GM18502 (cell line): ENCODE results near the gene CFAP97D2.
"Not testable (repeated sequence)": the region's sequence is repeated elsewhere in the genome, so short reads cannot be mapped to it uniquely, and the experiment has no call there.

ENCODE experiments used
- ATAC-seq: cut with Tn5 transposase; IDR thresholded peaks from one replicate; pipeline ENCODE4 v1.9.1; 2021; ENCODE audit warnings: mild to moderate bottlenecking; ENCODE audit not compliant: unreplicated experiment, poor library complexity

CFAP97D2 gene

DNA sequence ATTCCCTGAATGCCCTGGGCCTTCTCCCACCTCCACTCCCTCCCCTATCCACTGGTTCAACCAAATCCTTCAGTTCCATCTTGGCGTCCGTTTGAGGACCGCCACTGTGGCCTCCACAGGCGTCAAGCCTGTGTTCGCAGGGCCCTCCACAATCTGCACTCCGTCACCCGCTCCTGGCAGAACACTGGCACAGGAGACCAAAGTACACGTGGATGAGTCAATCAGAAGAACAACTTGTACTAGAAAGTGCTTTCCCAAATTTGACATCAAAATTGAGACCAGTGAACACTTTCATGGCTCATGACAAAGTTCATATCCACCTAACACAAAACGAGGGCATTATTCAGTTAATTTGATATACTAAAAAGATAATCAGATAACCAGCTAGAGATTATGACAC, 49.1 kb downstream of the CFAP97D2 start:
- ATAC-seq: no peak

- no peak for ATAC-seq
Observed at GRCh38 chr13:114229506-114229905, 50.4 kb downstream of the CFAP97D2 start.

- ATAC-seq: no peak
Observed at GRCh38 chr13:114230117-114230516, 51.1 kb downstream of the CFAP97D2 start.

DNA sequence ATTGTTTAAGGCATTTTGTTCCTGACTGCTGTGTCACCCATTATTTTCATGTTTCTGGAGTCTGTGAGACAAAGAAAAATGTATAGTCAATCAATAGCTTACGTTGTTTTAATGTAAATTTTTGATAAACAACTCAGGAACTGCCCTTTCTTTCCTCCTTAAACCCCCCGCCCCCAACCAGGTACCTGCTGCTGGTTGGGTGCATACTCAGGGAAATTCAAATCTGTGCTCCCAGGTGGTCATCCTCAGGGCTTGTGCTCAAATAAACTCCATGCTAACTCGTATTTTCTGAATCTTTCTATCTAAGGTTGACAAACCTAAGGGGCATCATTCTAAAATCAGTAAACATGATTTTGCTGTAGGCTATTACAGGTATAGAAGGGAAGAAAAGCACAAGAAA, 51.5 kb downstream of the CFAP97D2 start:
- ATAC-seq: no peak

- ATAC-seq: no peak
Observed at GRCh38 chr13:114231886-114232285, 52.8 kb downstream of the CFAP97D2 start.

DNA sequence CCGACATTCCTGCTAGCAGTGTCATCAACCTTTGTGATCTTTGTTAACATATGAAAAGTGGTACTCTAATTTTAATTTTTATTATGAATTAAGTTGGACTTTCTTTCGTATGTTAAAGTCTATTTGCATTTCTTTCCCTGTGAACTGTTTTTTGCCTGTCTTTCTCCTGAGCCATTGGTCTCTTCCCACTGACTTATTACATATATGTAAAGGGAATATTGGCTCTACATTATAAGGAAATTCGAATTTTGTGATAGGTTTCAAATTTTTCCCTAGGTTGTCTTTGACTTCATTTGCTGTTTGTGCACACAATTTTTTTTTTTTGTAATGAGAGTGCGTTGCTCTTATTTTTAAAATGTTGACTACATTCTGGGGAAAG, 55.2 kb downstream of the CFAP97D2 start:
- ATAC-seq: no peak

DNA sequence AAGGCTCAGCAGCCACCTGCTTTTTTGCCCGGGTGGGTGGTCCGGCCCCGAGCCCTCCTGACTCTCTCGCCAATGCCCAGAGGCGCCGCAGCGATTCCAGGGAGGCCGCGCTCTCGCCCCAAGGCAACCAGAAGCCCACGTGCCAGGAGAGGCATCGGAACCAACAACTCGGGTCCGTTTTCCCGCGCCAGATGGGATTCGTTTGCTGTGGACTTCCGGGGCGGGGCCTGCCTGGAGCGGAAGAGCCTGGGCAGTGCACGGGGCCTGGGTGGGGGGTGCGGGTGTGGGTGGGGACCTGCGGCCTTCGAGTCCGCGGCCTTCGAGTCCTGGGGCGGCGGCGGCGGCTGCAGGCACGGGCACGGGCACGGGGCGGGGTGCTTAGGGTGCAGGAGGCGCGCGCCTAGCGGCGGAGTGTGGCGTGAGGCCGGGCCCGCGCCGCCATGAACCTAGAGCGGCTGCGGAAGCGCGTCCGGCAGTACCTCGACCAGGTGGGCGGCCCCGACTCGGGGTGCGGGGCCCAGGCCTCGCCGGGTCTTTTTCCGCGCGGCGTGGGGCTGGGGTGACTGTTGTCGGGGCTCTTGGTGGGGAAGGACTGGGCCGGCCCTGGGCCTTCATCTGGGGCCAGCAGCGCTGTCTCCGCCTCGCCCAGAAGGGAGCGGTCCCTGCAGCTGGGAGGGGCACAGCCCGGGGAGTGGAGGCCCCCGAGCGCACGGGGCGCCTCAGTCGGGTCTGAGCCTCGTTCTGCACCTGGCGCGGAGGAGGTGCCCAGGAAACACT, 55.8 kb downstream of the CFAP97D2 start, which contains the start of gene CDC16:
Gene CDC16, plus strand, starts transcription at position 253 of the 777 bp plus-strand sequence. Its CDS starts 188 bp downstream, at position 441.
- ATAC-seq: peak; percentile 87

DNA sequence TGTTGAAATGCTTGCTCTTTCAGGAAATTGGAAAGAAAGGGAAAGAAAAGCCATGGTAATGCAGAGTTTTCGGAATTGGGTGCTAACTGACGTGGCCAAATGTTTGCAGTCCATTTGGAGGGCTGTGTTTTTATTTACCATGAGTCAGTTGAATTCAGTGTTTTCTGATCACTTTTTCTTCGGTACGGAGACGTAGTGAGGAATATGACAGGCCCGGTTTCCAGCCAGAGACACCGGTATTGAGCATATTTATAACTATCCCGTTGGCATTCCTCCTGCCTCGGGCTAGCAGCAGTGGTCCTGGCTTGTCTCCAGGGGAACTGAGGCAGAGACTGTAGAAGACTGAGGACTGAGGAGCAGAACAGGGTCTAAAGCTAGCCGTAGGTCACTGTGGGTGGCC, 56.6 kb downstream of the CFAP97D2 start:
- ATAC-seq: no peak

GRCh38 chr13:114236227-114236626, 57.2 kb downstream of the CFAP97D2 start:
- ATAC-seq: no peak

DNA sequence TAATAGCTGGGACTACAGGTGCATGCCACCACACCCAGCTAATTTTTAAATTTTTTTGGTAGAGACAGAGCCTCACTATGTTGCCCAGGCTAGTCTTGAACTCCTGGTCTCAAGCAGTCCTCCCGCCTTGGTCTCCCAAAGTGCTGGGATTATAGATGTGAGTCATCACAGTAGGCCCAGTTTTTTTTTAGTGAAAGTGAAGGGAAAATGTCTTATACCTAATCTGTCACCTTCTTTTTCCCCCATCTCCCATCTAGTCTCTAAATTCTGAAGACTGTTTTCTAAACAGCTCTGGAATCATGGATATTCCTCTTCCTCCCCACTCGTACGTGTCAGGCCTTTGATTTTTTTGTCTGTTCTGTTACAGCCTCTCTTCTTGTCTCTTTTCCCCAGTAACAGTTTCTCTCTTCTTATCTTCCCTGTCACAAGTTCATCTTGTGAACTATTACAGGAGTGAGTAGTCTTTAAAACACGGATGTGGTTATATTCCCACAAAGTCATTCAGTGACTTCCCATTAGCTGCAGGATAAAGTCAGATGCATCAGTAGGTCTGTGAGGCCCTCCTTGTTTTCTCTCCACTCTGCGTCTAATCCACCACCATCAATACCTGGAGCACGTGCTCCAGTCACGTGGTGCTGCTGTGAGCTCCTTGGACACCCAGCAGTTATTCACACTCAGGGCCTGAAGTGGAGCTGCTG, 58.5 kb downstream of the CFAP97D2 start:
- ATAC-seq: no peak

GRCh38 chr13:114241918-114242317, 62.9 kb downstream of the CFAP97D2 start:
- no peak for ATAC-seq

- no peak for ATAC-seq
Observed at GRCh38 chr13:114243971-114244370, 64.9 kb downstream of the CFAP97D2 start.

DNA sequence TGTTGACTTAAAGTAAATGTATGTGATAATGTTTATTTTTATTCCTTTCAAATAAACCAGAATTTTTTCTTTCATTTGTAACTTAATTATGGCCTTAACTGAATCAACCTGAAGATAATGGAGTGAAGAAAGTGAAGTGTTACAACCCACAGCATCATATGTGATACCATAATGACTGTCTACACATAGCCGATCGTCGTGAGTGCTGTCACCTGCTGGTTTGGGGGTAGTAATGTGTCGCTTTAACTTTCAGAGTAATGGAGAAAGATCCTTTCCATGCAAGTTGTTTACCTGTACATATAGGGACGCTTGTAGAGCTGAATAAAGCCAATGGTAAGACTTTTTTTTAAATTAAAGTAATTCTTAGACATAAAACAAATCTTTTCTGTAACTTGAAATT, 65.6 kb downstream of the CFAP97D2 start:
- no peak for ATAC-seq

- no peak for ATAC-seq
Observed at GRCh38 chr13:114248011-114248410, 69.0 kb downstream of the CFAP97D2 start.

DNA sequence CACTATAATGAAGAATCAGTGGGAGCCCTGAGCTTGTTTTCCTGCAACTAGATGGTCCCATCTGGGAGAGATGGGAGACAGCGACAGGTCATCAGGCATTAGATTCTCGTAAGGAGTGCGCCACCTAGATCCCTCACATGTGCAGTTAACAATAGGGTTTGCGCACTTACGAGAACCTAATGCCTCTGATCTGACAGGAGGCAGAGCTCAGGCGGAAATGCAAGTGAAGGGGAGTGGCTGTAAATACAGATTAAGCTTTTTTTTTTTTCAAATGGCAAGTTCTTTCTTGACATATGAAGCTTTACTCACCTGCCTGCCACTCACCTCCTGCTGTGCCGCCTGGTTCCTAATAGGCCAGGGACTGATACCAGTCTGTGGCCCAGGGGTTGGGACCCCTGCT, 70.0 kb downstream of the CFAP97D2 start:
- no peak for ATAC-seq

GRCh38 chr13:114251639-114252440, 72.8 kb downstream of the CFAP97D2 start:
- ATAC-seq: not testable (repeated sequence)

DNA sequence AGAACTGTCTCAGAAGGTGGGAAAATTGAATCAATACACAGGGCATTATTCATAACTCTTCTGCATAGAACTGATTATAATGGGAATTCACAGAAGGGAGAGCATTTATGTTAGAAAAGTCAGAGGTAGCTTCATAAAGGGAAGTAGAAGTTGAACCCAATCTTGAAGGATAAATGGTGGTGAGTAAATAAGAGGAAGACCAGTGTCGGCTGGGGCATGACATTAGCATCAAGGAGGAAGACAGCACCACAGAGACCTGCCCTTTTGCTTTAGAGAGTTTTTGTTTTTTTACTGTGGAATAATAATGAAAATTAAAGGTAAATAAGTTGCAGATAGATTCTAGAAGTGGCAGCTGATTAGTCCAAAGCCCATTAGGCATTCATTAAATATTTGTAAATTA, 77.5 kb downstream of the CFAP97D2 start:
- no peak for ATAC-seq

DNA sequence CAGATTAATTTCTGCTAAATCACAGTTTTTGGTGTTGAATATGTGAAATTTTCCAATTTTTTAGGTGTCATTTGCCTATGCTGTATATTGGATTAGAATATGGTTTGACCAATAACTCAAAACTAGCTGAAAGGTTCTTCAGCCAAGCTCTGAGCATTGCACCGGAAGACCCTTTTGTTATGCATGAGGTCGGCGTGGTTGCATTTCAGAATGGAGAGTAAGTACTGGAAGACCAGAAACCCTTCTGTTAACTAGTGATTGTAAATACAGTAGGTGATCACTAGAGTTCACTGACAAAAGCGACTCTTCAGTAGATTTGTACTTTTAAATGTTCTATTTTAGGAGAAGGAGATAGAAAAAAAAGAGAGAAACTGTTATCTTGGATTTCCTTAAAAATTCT, 78.0 kb downstream of the CFAP97D2 start:
- ATAC-seq: no peak

DNA sequence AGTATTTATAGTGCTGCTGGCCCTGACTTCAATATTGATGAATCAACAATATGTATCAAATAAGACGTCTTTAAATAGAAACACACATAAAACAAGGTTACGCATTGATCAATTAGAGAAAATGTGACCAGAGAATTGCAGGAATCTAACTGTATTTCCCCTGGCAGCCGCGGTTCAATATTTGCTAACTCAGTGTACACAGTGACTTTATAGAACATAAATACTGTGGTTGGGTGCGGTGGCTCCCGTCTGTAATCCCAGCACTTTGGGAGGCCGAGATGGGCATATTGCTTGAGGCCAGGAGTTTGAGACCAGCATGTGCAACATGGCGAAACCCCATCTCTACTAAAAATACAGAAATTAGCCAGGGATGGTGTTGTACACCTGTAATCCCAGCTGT, 79.5 kb downstream of the CFAP97D2 start:
- no peak for ATAC-seq

- ATAC-seq: no peak
Observed at GRCh38 chr13:114259374-114259773, 80.3 kb downstream of the CFAP97D2 start.

- no peak for ATAC-seq
Observed at GRCh38 chr13:114259974-114260373, 80.9 kb downstream of the CFAP97D2 start.
